Measurements from ENCODE around the gene GALNT18. TPM values are rescaled to one million over a fixed set of nuclear protein-coding genes. Genes with fewer than 3 reads are reported as not detected.

Gene GALNT18
- total RNA-seq, 1 donor = 4.7 TPM

DNA sequence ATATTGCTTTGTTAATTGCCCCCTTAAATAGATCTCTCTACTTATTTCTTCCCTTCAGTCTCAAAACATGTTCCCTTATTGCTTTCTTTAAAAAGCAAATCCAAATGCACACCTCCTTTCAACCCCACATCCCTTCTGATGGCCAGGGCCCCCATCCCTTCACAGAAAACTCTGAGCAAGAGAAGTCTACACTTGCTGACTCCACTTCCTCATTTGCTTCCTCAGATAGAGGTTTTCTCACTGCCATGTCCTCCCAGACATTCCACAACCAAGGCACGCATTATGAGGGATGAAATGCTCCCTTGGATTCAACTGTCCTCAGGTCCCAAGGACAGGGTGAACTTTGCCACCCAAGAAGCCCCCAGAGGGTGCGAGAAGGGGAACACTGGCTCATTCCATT lies 311.9 kb downstream of the GALNT18 start:
- Histone ChIP-seq H3K27me3 (ENCODE audit: insufficient read depth, low read length) (no peaks in the 10 kb centered on the region), H3K27ac (ENCODE audit: low read depth, low read length) (no peak overlapping the region), H4K20me1 (ENCODE audit: insufficient read depth, low read length) (no peaks in the 10 kb centered on the region), H3K79me2 (ENCODE audit: insufficient read depth, low read length) (no peaks in the 10 kb centered on the region), H3K4me3 (ENCODE audit: insufficient read depth, low read length) (no peak overlapping the region), H3K36me3 (ENCODE audit: insufficient read depth, low read length) (no peaks in the 10 kb centered on the region), H3K4me2 (ENCODE audit: insufficient read depth, low read length) (no peak overlapping the region), H2AFZ (ENCODE audit: low read length) (no peak overlapping the region), H3K4me1 (ENCODE audit: insufficient read depth, low read length) (peaks cover 9% of the 10 kb centered on the region), H3K9me3 (ENCODE audit: low read depth, low read length) (no peaks in the 10 kb centered on the region)
- DNase-seq (ENCODE audit: insufficient read length, low spot score, missing footprints) = no peak
- TF ChIP-seq, protein P1, sequence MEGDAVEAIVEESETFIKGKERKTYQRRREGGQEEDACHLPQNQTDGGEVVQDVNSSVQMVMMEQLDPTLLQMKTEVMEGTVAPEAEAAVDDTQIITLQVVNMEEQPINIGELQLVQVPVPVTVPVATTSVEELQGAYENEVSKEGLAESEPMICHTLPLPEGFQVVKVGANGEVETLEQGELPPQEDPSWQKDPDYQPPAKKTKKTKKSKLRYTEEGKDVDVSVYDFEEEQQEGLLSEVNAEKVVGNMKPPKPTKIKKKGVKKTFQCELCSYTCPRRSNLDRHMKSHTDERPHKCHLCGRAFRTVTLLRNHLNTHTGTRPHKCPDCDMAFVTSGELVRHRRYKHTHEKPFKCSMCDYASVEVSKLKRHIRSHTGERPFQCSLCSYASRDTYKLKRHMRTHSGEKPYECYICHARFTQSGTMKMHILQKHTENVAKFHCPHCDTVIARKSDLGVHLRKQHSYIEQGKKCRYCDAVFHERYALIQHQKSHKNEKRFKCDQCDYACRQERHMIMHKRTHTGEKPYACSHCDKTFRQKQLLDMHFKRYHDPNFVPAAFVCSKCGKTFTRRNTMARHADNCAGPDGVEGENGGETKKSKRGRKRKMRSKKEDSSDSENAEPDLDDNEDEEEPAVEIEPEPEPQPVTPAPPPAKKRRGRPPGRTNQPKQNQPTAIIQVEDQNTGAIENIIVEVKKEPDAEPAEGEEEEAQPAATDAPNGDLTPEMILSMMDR (IDR thresholded peaks at IDR 0.05; ENCODE audit: extremely low read depth, low read depth, low read length) = no peak

- Histone ChIP-seq H3K4me3 (ENCODE audit: insufficient read depth, low read length) (no peak overlapping the region), H2AFZ (ENCODE audit: low read length) (no peak overlapping the region), H3K79me2 (ENCODE audit: insufficient read depth, low read length) (no peaks in the 10 kb centered on the region), H3K36me3 (ENCODE audit: insufficient read depth, low read length) (no peaks in the 10 kb centered on the region), H3K27me3 (ENCODE audit: insufficient read depth, low read length) (no peaks in the 10 kb centered on the region), H4K20me1 (ENCODE audit: insufficient read depth, low read length) (no peaks in the 10 kb centered on the region), H3K4me1 (ENCODE audit: insufficient read depth, low read length) (peaks cover 6% of the 10 kb centered on the region), H3K4me2 (ENCODE audit: insufficient read depth, low read length) (no peak overlapping the region), H3K9me3 (ENCODE audit: low read depth, low read length) (no peaks in the 10 kb centered on the region), H3K27ac (ENCODE audit: low read depth, low read length) (no peak overlapping the region)
- DNase-seq (ENCODE audit: insufficient read length, low spot score, missing footprints) = no peak
- TF ChIP-seq, protein P1 (IDR thresholded peaks at IDR 0.05; ENCODE audit: extremely low read depth, low read depth, low read length) = no peak
These were observed 313.6 kb downstream of the GALNT18 start for GRCh38 chr11:11308249-11308648.

DNA sequence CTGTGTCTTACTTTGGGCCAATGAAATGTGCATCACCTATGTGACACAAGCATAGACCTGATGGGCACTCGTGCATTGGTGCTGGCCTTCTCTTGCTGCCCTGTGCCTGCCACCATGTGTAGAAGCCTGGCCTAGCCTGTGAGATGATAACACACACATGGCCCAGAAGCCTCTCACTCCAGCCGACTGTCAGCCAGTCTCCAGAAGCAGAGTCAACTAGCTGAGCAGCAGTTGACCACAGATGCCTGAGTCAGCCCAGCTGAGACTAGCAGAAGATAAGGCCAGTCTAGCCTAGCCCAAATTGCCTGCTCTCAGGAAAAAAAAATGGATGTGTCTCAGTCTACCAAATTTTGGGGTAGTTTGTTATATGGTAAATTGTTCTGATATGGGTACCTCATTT lies 314.9 kb downstream of the GALNT18 start:
- DNase-seq (ENCODE audit: insufficient read length, low spot score, missing footprints) = peak; percentile 96
- H3K4me3 ChIP-seq (ENCODE audit: insufficient read depth, low read length) = no peak overlapping the region

DNA sequence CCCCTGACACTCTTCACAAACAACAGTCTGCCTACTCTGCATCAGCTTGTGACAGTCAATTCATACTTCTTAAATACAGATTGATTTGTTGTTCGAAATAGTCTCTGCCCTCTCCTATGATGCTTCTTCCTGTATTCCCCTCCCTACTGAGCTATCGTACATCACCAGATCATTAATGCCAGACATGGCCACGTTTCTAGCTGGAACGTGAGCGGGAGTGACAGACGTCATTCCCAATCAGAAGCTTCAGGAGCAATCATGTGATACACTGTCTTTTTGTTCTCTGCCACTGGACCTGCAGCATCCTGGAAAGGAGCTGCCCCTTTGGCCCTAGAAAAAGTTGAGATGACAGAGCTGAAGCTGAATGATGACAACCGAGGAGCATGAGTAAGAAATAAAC lies 317.3 kb downstream of the GALNT18 start:
- Histone ChIP-seq H3K27ac (ENCODE audit: low read depth, low read length) (no peak overlapping the region), H4K20me1 (ENCODE audit: insufficient read depth, low read length) (no peaks in the 10 kb centered on the region), H3K27me3 (ENCODE audit: insufficient read depth, low read length) (no peaks in the 10 kb centered on the region), H3K9me3 (ENCODE audit: low read depth, low read length) (no peaks in the 10 kb centered on the region), H3K4me3 (ENCODE audit: insufficient read depth, low read length) (no peak overlapping the region), H3K36me3 (ENCODE audit: insufficient read depth, low read length) (no peaks in the 10 kb centered on the region), H3K79me2 (ENCODE audit: insufficient read depth, low read length) (no peaks in the 10 kb centered on the region), H3K4me2 (ENCODE audit: insufficient read depth, low read length) (no peak overlapping the region), H2AFZ (ENCODE audit: low read length) (no peak overlapping the region), H3K4me1 (ENCODE audit: insufficient read depth, low read length) (no peaks in the 10 kb centered on the region)
- TF ChIP-seq, protein P1 (IDR thresholded peaks at IDR 0.05; ENCODE audit: extremely low read depth, low read depth, low read length) = no peak
- no peak for DNase-seq (ENCODE audit: insufficient read length, low spot score, missing footprints)

More for the DNA sequence above, 314.9 kb downstream of the GALNT18 start:
- no peaks in the 10 kb centered on the region for H3K79me2 ChIP-seq (ENCODE audit: insufficient read depth, low read length)
- H3K27ac ChIP-seq (ENCODE audit: low read depth, low read length) = no peak overlapping the region
- no peak overlapping the region for H2AFZ ChIP-seq (ENCODE audit: low read length)
- no peak overlapping the region for H3K4me2 ChIP-seq (ENCODE audit: insufficient read depth, low read length)
- no peaks in the 10 kb centered on the region for H3K9me3 ChIP-seq (ENCODE audit: low read depth, low read length)
- TF ChIP-seq, protein P1 (IDR thresholded peaks at IDR 0.05; ENCODE audit: extremely low read depth, low read depth, low read length) = no peak
- no peaks in the 10 kb centered on the region for H3K36me3 ChIP-seq (ENCODE audit: insufficient read depth, low read length)
- no peaks in the 10 kb centered on the region for H4K20me1 ChIP-seq (ENCODE audit: insufficient read depth, low read length)
- H3K27me3 ChIP-seq (ENCODE audit: insufficient read depth, low read length) = no peaks in the 10 kb centered on the region
- no peaks in the 10 kb centered on the region for H3K4me1 ChIP-seq (ENCODE audit: insufficient read depth, low read length)

Measured in osteoblast (primary cell).